ENCODE results near the gene ASH1L.

ASH1L gene

DNA sequence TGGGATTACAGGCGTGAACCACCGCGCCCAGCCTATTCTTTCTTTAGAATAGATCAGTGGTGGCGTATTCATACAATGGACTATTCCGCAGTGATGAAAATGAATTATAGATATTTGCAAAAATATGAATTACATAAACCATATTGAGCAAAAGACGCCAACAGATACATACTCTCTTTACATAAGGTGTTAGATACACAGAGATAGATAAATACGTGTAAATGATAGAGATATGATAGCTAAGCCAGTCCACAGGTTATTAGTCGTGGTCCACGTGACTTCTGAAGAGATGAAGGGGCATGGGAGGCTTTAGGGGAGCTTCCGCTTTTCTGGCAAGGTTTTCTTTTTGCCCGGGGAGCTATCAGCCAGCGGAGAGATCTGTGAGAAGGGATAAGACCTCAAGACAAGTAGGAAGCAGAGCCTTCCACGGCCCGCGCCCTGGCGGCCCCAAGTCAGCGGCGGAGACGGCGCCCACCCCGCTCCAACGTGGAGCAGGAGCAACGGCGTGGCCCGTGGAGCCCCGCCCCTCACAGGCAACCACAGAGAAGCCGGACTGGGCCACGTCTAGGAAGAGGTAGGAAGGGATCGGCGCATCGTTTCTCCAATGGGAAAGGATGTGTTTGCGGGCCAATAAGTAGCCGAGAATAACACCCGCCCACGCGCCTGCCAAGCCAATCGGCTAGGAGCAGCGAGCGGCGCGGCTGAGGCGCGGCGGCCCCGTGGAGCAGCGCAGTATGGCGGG, 47.1 kb upstream of the ASH1L start, which contains the start of gene MSTO1 (continued):
- TF ChIP-seq CTCF (tag by site-specific recombination; IDR thresholded peaks at IDR 0.05) (no peak), ZNF704 (tag by site-specific recombination; IDR thresholded peaks at IDR 0.05) (no peak), ZNF2 (tag by site-specific recombination; IDR thresholded peaks at IDR 0.05) (no peak), ZNF292 (tag by site-specific recombination; IDR thresholded peaks at IDR 0.05; ENCODE audit: borderline replicate concordance, low read depth) (no peak), ZNF660 (tag by site-specific recombination; IDR thresholded peaks at IDR 0.05) (peak; percentile 37; the same call in 1 of the 2 replicates), ZNF488 (tag by site-specific recombination; IDR thresholded peaks at IDR 0.05) (no peak), ZNF138 (tag by site-specific recombination; IDR thresholded peaks at IDR 0.05; ENCODE audit: borderline replicate concordance) (no peak), PBX3 (CRISPR knock-in tag; IDR thresholded peaks at IDR 0.05) (no peak), TCF7L2 (IDR thresholded peaks at IDR 0.05; ENCODE audit: borderline replicate concordance, low read depth, low read length) (no peak), ZFHX2 (tag by site-specific recombination; conservative IDR thresholded peaks at IDR 0.05) (peak; percentile 40), ZNF18 (tag by site-specific recombination; IDR thresholded peaks at IDR 0.05) (no peak), ZNF548 (tag by site-specific recombination; IDR thresholded peaks at IDR 0.05) (no peak), ZNF274 (IDR thresholded peaks at IDR 0.05; ENCODE audit: low read length) (no peak), ZNF274 (tag by site-specific recombination; IDR thresholded peaks at IDR 0.05; ENCODE audit: borderline replicate concordance) (no peak), ZNF23 (tag by site-specific recombination; IDR thresholded peaks at IDR 0.05; ENCODE audit: borderline replicate concordance) (no peak), ZBTB44 (tag by site-specific recombination; IDR thresholded peaks at IDR 0.05) (no peak), SETDB1 (IDR thresholded peaks at IDR 0.05; ENCODE audit: insufficient read length, low read length) (no peak), ZNF658 (tag by site-specific recombination; IDR thresholded peaks at IDR 0.05) (no peak), ZBTB17 (tag by site-specific recombination; IDR thresholded peaks at IDR 0.05) (peak; percentile 70), ZNF529 (tag by site-specific recombination; IDR thresholded peaks at IDR 0.05; ENCODE audit: insufficient replicate concordance) (no peak), ZNF280D (tag by site-specific recombination; IDR thresholded peaks at IDR 0.05) (no peak), ZNF175 (tag by site-specific recombination; IDR thresholded peaks at IDR 0.05) (no peak)
- TF ChIP-seq, protein P1, sequence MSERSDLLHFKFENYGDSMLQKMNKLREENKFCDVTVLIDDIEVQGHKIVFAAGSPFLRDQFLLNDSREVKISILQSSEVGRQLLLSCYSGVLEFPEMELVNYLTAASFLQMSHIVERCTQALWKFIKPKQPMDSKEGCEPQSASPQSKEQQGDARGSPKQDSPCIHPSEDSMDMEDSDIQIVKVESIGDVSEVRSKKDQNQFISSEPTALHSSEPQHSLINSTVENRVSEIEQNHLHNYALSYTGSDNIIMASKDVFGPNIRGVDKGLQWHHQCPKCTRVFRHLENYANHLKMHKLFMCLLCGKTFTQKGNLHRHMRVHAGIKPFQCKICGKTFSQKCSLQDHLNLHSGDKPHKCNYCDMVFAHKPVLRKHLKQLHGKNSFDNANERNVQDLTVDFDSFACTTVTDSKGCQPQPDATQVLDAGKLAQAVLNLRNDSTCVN (tag by site-specific recombination; optimal IDR thresholded peaks at IDR 0.05) = peak; percentile 80
- TF ChIP-seq, protein P2, sequence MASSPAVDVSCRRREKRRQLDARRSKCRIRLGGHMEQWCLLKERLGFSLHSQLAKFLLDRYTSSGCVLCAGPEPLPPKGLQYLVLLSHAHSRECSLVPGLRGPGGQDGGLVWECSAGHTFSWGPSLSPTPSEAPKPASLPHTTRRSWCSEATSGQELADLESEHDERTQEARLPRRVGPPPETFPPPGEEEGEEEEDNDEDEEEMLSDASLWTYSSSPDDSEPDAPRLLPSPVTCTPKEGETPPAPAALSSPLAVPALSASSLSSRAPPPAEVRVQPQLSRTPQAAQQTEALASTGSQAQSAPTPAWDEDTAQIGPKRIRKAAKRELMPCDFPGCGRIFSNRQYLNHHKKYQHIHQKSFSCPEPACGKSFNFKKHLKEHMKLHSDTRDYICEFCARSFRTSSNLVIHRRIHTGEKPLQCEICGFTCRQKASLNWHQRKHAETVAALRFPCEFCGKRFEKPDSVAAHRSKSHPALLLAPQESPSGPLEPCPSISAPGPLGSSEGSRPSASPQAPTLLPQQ (tag by site-specific recombination; IDR thresholded peaks at IDR 0.05) = 0 out of 2 replicates have a peak, but pooled peaks have one; percentile 30
